GM19372 (cell line): ENCODE results near the gene HMOX2.

ENCODE experiments used
- ATAC-seq: cut with Tn5 transposase; IDR thresholded peaks from one replicate; pipeline ENCODE4 v1.9.1; 2021; ENCODE audit warnings: mild to moderate bottlenecking, low read depth, moderate library complexity; ENCODE audit not compliant: unreplicated experiment

Gene HMOX2

GRCh38 chr16:4463522-4464163 lies 12.6 kb upstream of the HMOX2 start:
- no peak for ATAC-seq

- ATAC-seq: no peak
These were observed 10.0 kb upstream of the HMOX2 start for GRCh38 chr16:4465977-4466779.

GRCh38 chr16:4467916-4468315 lies 8.3 kb upstream of the HMOX2 start:
- no peak for ATAC-seq

- no peak for ATAC-seq
These were observed 7.2 kb upstream of the HMOX2 start for GRCh38 chr16:4468972-4469371.

- no peak for ATAC-seq
These were observed 4.3 kb upstream of the HMOX2 start for GRCh38 chr16:4471869-4472268.

- ATAC-seq: no peak
These were observed 3.3 kb upstream of the HMOX2 start for GRCh38 chr16:4472880-4473279.

GRCh38 chr16:4474192-4474961 lies 1.8 kb upstream of the HMOX2 start, which contains the start of gene NMRAL1:
TSS of gene NMRAL1 (minus strand) at chr16:4474625. CDS start at chr16:4474132, 493 bp downstream.
- ATAC-seq: no peak

GRCh38 chr16:4477966-4478365 lies 1.8 kb downstream of the HMOX2 start:
- ATAC-seq: no peak

GRCh38 chr16:4481526-4481925 lies 5.3 kb downstream of the HMOX2 start:
- ATAC-seq: no peak

GRCh38 chr16:4481963-4482362 lies 5.8 kb downstream of the HMOX2 start:
- ATAC-seq: no peak

- no peak for ATAC-seq
These were observed 10.1 kb downstream of the HMOX2 start for GRCh38 chr16:4486126-4486893.

GRCh38 chr16:4487955-4488498 lies 11.8 kb downstream of the HMOX2 start:
- ATAC-seq: no peak

GRCh38 chr16:4488499-4488967 lies 12.3 kb downstream of the HMOX2 start:
- ATAC-seq: no peak

- ATAC-seq: no peak
These were observed 12.8 kb downstream of the HMOX2 start for GRCh38 chr16:4489030-4489429.

- no peak for ATAC-seq
These were observed 15.7 kb downstream of the HMOX2 start for GRCh38 chr16:4491898-4492297.

- no peak for ATAC-seq
These were observed 18.7 kb downstream of the HMOX2 start for GRCh38 chr16:4494746-4495490.

GRCh38 chr16:4495766-4496165 lies 19.6 kb downstream of the HMOX2 start:
- ATAC-seq: no peak

- ATAC-seq: no peak
These were observed 20.1 kb downstream of the HMOX2 start for GRCh38 chr16:4496305-4496704.

- no peak for ATAC-seq
These were observed 22.5 kb downstream of the HMOX2 start for GRCh38 chr16:4498546-4499195.
